ENCODE measurements around the gene JAG1.

DNA sequence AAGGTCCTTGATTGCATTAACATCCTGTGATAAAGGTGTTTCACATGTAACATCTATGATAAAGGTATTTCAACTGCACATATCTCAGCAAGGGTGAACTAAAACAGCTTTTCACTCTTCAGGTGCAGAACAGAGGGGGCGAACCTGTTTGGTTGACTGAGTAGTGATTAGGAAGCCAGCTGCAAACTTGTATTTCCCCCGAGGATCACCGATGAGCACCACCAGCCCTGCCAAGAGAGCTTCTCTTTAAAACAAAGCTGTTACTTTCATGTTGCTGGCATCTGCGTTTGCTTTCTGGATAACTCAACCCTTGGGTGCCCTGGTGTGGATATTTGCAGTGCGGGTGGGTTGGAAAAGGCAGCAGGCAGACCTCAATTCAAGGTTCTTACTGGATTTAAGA lies 39.6 kb downstream of the JAG1 start:
- TF ChIP-seq CTCF (IDR thresholded peaks at IDR 0.05) (no peak), POLR2A (IDR thresholded peaks at IDR 0.05) (no peak)

Data from suprapubic skin (tissue), 3 donors.